Measurements from ENCODE around the gene USP17L30.
"Not testable (repeated sequence)": the region's sequence is repeated elsewhere in the genome, so short reads cannot be mapped to it uniquely, and the experiment has no call there.

USP17L30 gene, protein sequence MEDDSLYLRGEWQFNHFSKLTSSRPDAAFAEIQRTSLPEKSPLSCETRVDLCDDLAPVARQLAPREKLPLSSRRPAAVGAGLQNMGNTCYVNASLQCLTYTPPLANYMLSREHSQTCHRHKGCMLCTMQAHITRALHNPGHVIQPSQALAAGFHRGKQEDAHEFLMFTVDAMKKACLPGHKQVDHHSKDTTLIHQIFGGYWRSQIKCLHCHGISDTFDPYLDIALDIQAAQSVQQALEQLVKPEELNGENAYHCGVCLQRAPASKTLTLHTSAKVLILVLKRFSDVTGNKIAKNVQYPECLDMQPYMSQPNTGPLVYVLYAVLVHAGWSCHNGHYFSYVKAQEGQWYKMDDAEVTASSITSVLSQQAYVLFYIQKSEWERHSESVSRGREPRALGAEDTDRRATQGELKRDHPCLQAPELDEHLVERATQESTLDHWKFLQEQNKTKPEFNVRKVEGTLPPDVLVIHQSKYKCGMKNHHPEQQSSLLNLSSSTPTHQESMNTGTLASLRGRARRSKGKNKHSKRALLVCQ

DNA sequence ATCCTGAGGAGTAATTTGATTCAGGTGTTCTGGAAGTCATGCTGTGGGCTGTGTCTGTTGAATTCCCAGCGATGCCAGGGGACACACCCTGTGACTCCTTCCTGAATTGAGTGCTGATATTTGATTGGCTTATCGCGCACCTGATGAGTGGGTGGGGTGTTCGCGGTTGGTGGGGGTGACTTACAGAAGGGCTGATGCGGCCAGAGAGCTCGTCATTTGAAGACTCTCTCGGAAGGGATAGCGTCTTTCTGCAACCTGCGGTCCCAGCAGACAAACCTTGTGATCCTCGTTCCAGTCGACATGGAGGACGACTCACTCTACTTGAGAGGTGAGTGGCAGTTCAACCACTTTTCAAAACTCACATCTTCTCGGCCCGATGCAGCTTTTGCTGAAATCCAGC lies at the start of gene USP17L30:
Gene USP17L30, plus strand, starts transcription at position 301 of the 400 bp plus-strand sequence. Its CDS starts 0 bp downstream, at position 301.
- not testable (repeated sequence) for DNase-seq (ENCODE audit: low read depth)

DNA sequence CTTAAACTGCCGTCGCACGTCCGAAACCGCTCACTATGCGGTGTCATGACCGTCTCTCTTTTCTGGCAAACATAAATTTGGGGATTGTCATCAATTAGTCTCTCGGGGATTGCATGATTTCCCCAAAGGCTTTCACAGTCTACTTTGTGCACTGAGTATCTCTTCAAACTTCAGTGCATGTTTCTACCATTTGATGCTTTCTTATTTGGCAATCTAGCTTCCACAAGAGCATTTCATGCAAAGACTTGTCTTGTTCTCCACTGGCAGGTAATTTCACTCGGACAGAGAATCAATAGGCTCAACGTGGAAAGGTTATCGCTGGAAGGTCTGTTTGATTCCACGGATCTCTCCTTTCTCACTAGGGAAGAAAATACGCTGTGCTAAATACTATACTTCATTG lies 38.7 kb upstream of the USP17L30 start:
- not testable (repeated sequence) for DNase-seq (ENCODE audit: low read depth)

DNA sequence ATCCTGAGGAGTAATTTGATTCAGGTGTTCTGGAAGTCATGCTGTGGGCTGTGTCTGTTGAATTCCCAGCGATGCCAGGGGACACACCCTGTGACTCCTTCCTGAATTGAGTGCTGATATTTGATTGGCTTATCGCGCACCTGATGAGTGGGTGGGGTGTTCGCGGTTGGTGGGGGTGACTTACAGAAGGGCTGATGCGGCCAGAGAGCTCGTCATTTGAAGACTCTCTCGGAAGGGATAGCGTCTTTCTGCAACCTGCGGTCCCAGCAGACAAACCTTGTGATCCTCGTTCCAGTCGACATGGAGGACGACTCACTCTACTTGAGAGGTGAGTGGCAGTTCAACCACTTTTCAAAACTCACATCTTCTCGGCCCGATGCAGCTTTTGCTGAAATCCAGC lies 38.1 kb upstream of the USP17L30 start, which contains the start of gene USP17L24:
Gene USP17L24, plus strand, starts transcription at position 301 of the 400 bp plus-strand sequence. Its CDS starts 0 bp downstream, at position 301.
- DNase-seq (ENCODE audit: low read depth), result not testable (repeated sequence)

DNA sequence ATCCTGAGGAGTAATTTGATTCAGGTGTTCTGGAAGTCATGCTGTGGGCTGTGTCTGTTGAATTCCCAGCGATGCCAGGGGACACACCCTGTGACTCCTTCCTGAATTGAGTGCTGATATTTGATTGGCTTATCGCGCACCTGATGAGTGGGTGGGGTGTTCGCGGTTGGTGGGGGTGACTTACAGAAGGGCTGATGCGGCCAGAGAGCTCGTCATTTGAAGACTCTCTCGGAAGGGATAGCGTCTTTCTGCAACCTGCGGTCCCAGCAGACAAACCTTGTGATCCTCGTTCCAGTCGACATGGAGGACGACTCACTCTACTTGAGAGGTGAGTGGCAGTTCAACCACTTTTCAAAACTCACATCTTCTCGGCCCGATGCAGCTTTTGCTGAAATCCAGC lies 33.3 kb upstream of the USP17L30 start, which contains the start of gene USP17L25:
Gene USP17L25, plus strand, starts transcription at position 301 of the 400 bp plus-strand sequence. Its CDS starts 0 bp downstream, at position 301.
- not testable (repeated sequence) for DNase-seq (ENCODE audit: low read depth)

DNA sequence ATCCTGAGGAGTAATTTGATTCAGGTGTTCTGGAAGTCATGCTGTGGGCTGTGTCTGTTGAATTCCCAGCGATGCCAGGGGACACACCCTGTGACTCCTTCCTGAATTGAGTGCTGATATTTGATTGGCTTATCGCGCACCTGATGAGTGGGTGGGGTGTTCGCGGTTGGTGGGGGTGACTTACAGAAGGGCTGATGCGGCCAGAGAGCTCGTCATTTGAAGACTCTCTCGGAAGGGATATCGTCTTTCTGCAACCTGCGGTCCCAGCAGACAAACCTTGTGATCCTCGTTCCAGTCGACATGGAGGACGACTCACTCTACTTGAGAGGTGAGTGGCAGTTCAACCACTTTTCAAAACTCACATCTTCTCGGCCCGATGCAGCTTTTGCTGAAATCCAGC lies 28.6 kb upstream of the USP17L30 start, which contains the start of gene USP17L26:
Gene USP17L26, plus strand, starts transcription at position 301 of the 400 bp plus-strand sequence. Its CDS starts 0 bp downstream, at position 301.
- DNase-seq (ENCODE audit: low read depth), result not testable (repeated sequence)

DNA sequence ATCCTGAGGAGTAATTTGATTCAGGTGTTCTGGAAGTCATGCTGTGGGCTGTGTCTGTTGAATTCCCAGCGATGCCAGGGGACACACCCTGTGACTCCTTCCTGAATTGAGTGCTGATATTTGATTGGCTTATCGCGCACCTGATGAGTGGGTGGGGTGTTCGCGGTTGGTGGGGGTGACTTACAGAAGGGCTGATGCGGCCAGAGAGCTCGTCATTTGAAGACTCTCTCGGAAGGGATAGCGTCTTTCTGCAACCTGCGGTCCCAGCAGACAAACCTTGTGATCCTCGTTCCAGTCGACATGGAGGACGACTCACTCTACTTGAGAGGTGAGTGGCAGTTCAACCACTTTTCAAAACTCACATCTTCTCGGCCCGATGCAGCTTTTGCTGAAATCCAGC lies 23.8 kb upstream of the USP17L30 start, which contains the start of gene USP17L5:
Gene USP17L5, plus strand, starts transcription at position 301 of the 400 bp plus-strand sequence. Its CDS starts 0 bp downstream, at position 301.
- not testable (repeated sequence) for DNase-seq (ENCODE audit: low read depth)

DNA sequence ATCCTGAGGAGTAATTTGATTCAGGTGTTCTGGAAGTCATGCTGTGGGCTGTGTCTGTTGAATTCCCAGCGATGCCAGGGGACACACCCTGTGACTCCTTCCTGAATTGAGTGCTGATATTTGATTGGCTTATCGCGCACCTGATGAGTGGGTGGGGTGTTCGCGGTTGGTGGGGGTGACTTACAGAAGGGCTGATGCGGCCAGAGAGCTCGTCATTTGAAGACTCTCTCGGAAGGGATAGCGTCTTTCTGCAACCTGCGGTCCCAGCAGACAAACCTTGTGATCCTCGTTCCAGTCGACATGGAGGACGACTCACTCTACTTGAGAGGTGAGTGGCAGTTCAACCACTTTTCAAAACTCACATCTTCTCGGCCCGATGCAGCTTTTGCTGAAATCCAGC lies 19.1 kb upstream of the USP17L30 start, which contains the start of gene USP17L27:
Gene USP17L27, plus strand, starts transcription at position 301 of the 400 bp plus-strand sequence. Its CDS starts 0 bp downstream, at position 301.
- DNase-seq (ENCODE audit: low read depth), result not testable (repeated sequence)

DNA sequence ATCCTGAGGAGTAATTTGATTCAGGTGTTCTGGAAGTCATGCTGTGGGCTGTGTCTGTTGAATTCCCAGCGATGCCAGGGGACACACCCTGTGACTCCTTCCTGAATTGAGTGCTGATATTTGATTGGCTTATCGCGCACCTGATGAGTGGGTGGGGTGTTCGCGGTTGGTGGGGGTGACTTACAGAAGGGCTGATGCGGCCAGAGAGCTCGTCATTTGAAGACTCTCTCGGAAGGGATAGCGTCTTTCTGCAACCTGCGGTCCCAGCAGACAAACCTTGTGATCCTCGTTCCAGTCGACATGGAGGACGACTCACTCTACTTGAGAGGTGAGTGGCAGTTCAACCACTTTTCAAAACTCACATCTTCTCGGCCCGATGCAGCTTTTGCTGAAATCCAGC lies 14.3 kb upstream of the USP17L30 start, which contains the start of gene USP17L28:
Gene USP17L28, plus strand, starts transcription at position 301 of the 400 bp plus-strand sequence. Its CDS starts 0 bp downstream, at position 301.
- DNase-seq (ENCODE audit: low read depth), result not testable (repeated sequence)

DNA sequence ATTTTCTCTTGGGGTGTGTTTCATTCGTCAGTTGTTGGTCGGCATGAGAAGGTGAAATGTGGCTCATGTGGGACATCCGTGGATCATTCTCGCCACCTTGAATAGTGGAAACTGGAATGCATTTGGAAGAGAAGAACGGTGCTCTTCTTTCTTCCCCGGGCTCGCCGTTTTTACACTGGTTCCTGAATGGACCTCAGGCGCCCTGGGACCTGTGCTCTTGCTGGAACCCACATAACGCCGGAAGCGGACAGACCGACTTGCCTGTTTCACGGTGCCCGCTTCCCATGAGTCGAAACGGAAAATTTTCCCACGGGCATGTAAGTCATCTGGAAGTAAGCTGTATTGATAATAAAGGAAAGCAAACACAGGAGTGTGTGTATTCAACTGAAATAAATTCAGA lies 12.1 kb upstream of the USP17L30 start:
- DNase-seq (ENCODE audit: low read depth), result not testable (repeated sequence)

DNA sequence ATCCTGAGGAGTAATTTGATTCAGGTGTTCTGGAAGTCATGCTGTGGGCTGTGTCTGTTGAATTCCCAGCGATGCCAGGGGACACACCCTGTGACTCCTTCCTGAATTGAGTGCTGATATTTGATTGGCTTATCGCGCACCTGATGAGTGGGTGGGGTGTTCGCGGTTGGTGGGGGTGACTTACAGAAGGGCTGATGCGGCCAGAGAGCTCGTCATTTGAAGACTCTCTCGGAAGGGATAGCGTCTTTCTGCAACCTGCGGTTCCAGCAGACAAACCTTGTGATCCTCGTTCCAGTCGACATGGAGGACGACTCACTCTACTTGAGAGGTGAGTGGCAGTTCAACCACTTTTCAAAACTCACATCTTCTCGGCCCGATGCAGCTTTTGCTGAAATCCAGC lies 9.6 kb upstream of the USP17L30 start, which contains the start of gene USP17L29:
Gene USP17L29, plus strand, starts transcription at position 301 of the 400 bp plus-strand sequence. Its CDS starts 0 bp downstream, at position 301.
- not testable (repeated sequence) for DNase-seq (ENCODE audit: low read depth)

DNA sequence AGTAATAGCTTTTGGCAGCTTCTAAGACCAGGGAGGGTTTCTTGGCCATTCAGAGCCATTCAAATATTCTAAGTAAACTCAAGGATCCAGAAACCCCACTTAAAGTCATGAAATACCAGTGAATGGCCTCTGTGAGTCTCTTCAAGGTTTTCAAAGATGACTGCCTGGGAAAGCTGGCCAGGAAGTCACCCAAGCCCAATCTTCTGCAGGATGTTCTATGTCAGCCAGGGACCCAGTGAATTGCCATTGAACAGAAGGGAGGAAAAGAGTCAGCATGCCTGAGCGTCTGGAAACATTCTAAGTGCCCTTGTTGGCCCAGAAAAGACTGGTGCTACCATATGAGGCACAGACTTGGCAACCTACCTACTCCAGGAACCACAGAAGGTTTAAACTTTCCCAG lies 17.0 kb downstream of the USP17L30 start:
- DNase-seq (ENCODE audit: low read depth), result not testable (repeated sequence)

DNA sequence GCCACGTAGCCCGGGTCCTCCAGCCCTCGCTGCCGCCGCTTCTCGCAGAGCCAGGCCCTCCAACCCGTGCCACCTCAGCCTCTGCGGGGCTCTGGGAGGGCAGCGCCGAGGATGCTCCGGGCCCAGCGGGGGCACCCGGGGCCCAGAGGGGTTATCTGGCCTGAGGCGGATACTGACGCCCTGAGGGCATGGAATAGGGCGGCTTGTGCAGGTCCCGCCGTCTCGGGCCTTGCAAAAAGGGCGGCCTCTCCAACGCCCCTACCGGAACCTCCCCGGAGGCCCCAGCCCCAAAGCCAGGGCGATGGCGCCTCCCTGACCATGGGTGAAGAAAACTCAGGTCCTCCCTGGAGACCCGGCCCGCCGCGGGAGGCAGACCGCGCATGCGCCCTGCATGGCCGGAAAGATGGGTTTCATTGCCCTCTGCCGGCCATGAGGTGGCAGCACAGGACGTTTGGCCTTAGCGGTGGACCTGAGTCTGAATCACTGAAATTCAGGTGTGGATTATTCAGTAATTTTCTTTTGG lies 18.1 kb downstream of the USP17L30 start:
- not testable (repeated sequence) for DNase-seq (ENCODE audit: low read depth)

DNA sequence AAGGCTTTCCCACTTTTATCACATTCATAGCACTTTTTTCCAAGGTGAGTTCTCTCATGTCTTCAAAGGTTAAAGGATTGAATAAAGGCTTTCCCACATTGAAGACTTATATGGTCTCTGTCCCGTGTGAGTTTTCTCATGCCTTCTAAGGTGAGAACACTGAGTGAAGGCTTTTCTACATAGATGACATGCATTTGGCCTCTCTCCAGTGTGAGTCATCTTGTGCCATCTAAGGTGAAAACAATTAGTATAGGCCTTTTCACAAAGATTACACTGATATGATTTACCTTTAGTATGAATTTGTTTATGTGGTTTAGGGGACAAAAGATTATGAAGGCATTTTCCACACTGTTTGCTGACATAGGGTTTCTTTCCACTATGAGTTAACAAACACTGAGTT lies 21.2 kb downstream of the USP17L30 start:
- DNase-seq (ENCODE audit: low read depth), result no peak

DNA sequence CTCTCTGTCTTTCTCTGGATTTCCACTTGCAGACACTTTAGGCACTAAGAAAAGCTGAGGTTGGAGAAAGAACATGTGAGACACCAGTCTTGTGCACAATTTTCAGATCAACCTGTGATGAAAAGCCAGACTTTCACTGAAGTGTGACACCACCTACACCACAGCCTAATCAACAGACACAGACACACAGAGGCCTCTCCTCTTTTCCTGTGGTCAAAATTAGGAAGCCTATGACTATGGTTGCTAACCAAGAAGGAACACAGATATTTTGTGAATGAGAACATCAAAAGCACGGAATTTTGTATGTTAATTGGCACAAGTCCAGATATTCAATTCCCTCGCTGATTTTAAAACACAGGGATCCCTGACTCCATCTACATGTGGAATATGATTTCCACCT lies 26.1 kb downstream of the USP17L30 start:
- DNase-seq (ENCODE audit: low read depth), result not testable (repeated sequence)

DNA sequence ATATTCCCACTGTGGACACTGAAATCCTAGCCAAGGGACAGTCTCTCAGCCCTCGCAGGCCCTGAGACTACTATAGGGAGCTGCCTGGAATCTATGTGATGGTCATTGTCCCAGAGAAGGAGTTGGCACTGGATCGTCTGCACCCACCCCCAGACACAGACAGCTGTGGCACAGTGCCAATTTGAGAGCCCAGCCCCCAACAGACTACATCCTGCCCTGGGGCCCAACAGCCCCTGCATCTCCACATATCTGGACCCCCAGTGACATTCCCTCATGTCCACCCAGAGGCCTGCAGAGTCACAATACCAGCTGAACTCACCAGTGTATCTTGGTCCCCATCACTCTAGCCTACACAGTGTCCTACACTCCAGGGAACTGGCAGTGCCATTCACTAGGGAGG lies 42.8 kb downstream of the USP17L30 start:
- not testable (repeated sequence) for DNase-seq (ENCODE audit: low read depth)

DNA sequence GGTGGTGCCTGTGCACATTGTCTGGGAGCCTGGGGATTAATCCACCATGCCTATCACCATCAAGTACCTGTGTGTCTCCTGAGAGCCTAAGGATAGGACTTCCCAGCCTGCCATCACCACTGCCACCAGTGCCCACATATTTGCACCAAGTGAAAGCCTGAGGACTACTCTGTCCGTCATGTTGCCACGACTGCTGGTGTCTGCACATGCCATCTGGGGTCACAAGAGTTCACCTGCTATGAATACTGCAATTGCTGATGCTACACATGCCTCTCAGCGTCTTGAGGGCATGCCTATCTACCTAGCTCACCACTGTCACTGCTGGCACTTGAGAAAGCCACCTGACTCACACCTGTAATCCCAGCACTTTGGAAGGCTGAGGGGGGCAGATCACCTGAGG lies 43.6 kb downstream of the USP17L30 start:
- DNase-seq (ENCODE audit: low read depth), result not testable (repeated sequence)

DNA sequence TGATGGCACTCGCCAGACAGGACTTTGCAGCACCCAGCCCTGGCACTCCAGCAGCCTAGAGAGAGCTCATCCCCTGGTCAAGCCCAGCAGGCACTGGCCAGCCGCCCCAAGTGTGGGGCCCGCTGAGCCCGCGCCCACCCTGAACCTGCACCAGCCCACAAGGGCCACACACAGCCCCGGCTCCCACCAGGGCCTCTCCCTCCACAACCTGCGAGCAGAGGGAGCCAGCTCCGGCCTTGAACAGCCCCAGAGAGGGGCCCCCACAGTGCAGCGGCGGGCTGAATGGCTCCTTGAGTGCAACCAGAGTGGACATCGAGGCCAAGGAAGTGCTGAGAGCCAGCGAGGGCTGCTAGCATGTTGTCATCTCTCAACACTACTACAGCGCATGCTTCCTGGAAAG lies 46.9 kb downstream of the USP17L30 start:
- no peak for DNase-seq (ENCODE audit: low read depth)
